HEK293 (cell line): ENCODE measurements around the gene SLC26A4.
A peak's percentile ranks its signal among the peaks of the same experiment; 100 is the strongest.

Source experiments
- CTCF ChIA-PET: fragments of 350-600 bp; formaldehyde crosslinking; extraction: SDS; loops from one replicate; lab custom pipeline; 2021; ENCODE audit warnings: antibody characterized with exemption; lab: Yijun Ruan, JAX
- POLR2A ChIA-PET: fragments of 300-600 bp; formaldehyde crosslinking; extraction: SDS; loops from one replicate; lab custom pipeline; 2020; ENCODE audit warnings: antibody characterized with exemption, inconsistent platforms; lab: Yijun Ruan, JAX
- H3K27ac ChIP-seq: fragments of 200-500 bp; sonication (Bioruptor generic); 2 replicates; pipeline ENCODE4 v1.5.1; 2014; ENCODE audit warnings: low read depth, low read length, control low read depth, inconsistent platforms; ENCODE audit errors: extremely low read depth
- H3K36me3 ChIP-seq, 2 experiments: fragments of 200-500 bp in 1 of 2; sonication (Bioruptor generic) in 1 of 2; 1 replicate in 1 of 2; 2 replicates in 1 of 2; pipeline ENCODE4 v1.5.1; 2014 to 2017; ENCODE audit warnings: inconsistent platforms in 2 of 2, low read length in 2 of 2; ENCODE audit not compliant: control insufficient read depth in 2 of 2, insufficient read depth in 1 of 2
- H3K4me1 ChIP-seq: fragments of 200-500 bp; sonication (Bioruptor generic); 2 replicates; pipeline ENCODE4 v1.5.1; 2014; ENCODE audit warnings: mild to moderate bottlenecking, low read length, inconsistent platforms; ENCODE audit not compliant: control insufficient read depth, insufficient read depth
- H3K4me3 ChIP-seq: 2 replicates; pipeline ENCODE4 v1.5.1; 2011; ENCODE audit warnings: low read depth, mild to moderate bottlenecking, control low read depth, low read length, moderate library complexity
- H3K9me3 ChIP-seq: fragments of 200-500 bp; sonication (Bioruptor generic); 2 replicates; pipeline ENCODE4 v1.5.1; 2014; ENCODE audit warnings: low read depth, low read length, inconsistent platforms; ENCODE audit not compliant: control insufficient read depth, insufficient read depth
- BCL11A ChIP-seq: fragments of 450-650 bp; formaldehyde crosslinking; IDR thresholded peaks from 2 replicates; pipeline ENCODE4 v1.5.1; 2016; ENCODE audit warnings: low read depth, missing biosample characterization, missing genetic modification characterization
- GLIS2 ChIP-seq: fragments of 450-650 bp; formaldehyde crosslinking; IDR thresholded peaks from 2 replicates; pipeline ENCODE4 v1.5.1; 2016; ENCODE audit warnings: missing biosample characterization, missing genetic modification characterization
- KLF8 ChIP-seq: fragments of 450-650 bp; formaldehyde crosslinking; IDR thresholded peaks from 2 replicates; pipeline ENCODE4 v1.5.1; 2016; ENCODE audit warnings: missing biosample characterization, missing genetic modification characterization
- OVOL3 ChIP-seq: fragments of 450-650 bp; formaldehyde crosslinking; IDR thresholded peaks from 2 replicates; pipeline ENCODE4 v1.5.1; 2016; ENCODE audit warnings: missing biosample characterization, missing genetic modification characterization
- REST ChIP-seq: fragments of 450-650 bp; formaldehyde crosslinking; IDR thresholded peaks from 2 replicates; pipeline ENCODE4 v1.5.1; 2016; ENCODE audit warnings: missing biosample characterization, missing genetic modification characterization
- SCRT2 ChIP-seq: fragments of 450-650 bp; formaldehyde crosslinking; IDR thresholded peaks from 2 replicates; pipeline ENCODE4 v1.5.1; 2016; ENCODE audit warnings: missing biosample characterization, missing genetic modification characterization
- ZBTB6 ChIP-seq: fragments of 450-650 bp; formaldehyde crosslinking; IDR thresholded peaks from 2 replicates; pipeline ENCODE4 v1.5.1; 2017; ENCODE audit warnings: missing biosample characterization, missing genetic modification characterization
- ZFP3 ChIP-seq: fragments of 450-650 bp; formaldehyde crosslinking; IDR thresholded peaks from 2 replicates; pipeline ENCODE4 v1.5.1; 2016; ENCODE audit warnings: low read depth, missing biosample characterization, missing genetic modification characterization
- ZNF133 ChIP-seq: fragments of 450-650 bp; formaldehyde crosslinking; IDR thresholded peaks from 2 replicates; pipeline ENCODE4 v1.5.1; 2016; ENCODE audit warnings: missing biosample characterization, missing genetic modification characterization
- ZNF140 ChIP-seq: fragments of 450-650 bp; formaldehyde crosslinking; IDR thresholded peaks from 2 replicates; pipeline ENCODE4 v1.5.1; 2016; ENCODE audit warnings: missing biosample characterization, missing genetic modification characterization
- ZNF18 ChIP-seq: fragments of 450-650 bp; formaldehyde crosslinking; IDR thresholded peaks from 2 replicates; pipeline ENCODE4 v1.5.1; 2016; ENCODE audit warnings: missing biosample characterization, missing genetic modification characterization
- ZNF2 ChIP-seq: fragments of 450-650 bp; formaldehyde crosslinking; IDR thresholded peaks from 2 replicates; pipeline ENCODE4 v1.5.1; 2016; ENCODE audit warnings: missing biosample characterization, missing genetic modification characterization
- ZNF214 ChIP-seq: fragments of 450-650 bp; formaldehyde crosslinking; IDR thresholded peaks from 2 replicates; pipeline ENCODE4 v1.5.1; 2017; ENCODE audit warnings: missing biosample characterization, mild to moderate bottlenecking, missing genetic modification characterization, borderline replicate concordance
- ZNF23 ChIP-seq: fragments of 450-650 bp; formaldehyde crosslinking; IDR thresholded peaks from 2 replicates; pipeline ENCODE4 v1.5.1; 2016; ENCODE audit warnings: missing biosample characterization, missing genetic modification characterization, borderline replicate concordance
- ZNF280C ChIP-seq: fragments of 450-650 bp; formaldehyde crosslinking; IDR thresholded peaks from 2 replicates; pipeline ENCODE4 v1.5.1; 2016; ENCODE audit warnings: missing biosample characterization, missing genetic modification characterization
- ZNF416 ChIP-seq: fragments of 450-650 bp; formaldehyde crosslinking; IDR thresholded peaks from 2 replicates; pipeline ENCODE4 v1.5.1; 2016; ENCODE audit warnings: missing biosample characterization, missing genetic modification characterization
- ZNF48 ChIP-seq: fragments of 450-650 bp; formaldehyde crosslinking; IDR thresholded peaks from 2 replicates; pipeline ENCODE4 v1.5.1; 2016; ENCODE audit warnings: missing biosample characterization, missing genetic modification characterization
- ZNF513 ChIP-seq: fragments of 450-650 bp; IDR thresholded peaks from 2 replicates; pipeline ENCODE4 v1.5.1; 2018; ENCODE audit warnings: missing biosample characterization, missing genetic modification characterization
- ZNF624 ChIP-seq: fragments of 450-650 bp; formaldehyde crosslinking; IDR thresholded peaks from 2 replicates; pipeline ENCODE4 v1.5.1; 2017; ENCODE audit warnings: missing biosample characterization, missing genetic modification characterization
- ZNF658 ChIP-seq: fragments of 450-650 bp; formaldehyde crosslinking; IDR thresholded peaks from 2 replicates; pipeline ENCODE4; 2016; ENCODE audit warnings: missing biosample characterization, missing genetic modification characterization
- ZSCAN16 ChIP-seq: fragments of 450-650 bp; formaldehyde crosslinking; IDR thresholded peaks from 2 replicates; pipeline ENCODE4 v1.5.1; 2016; ENCODE audit warnings: missing biosample characterization, missing genetic modification characterization
- ZXDB ChIP-seq: fragments of 450-650 bp; formaldehyde crosslinking; IDR thresholded peaks from 2 replicates; pipeline ENCODE4 v1.5.1; 2016; ENCODE audit warnings: missing biosample characterization, missing genetic modification characterization

SLC26A4 gene

GRCh38 chr7:107614425-107614824 is 46.2 kb upstream of the SLC26A4 start (continued):
- TF ChIP-seq ZNF18 (tag by site-specific recombination), result 0 out of 2 replicates have a peak, but pooled peaks have one; percentile 12

GRCh38 chr7:107615910-107616680 is 44.5 kb upstream of the SLC26A4 start:
- TF ChIP-seq ZSCAN16 (no peak), ZNF133 (no peak), ZNF513 (tag by site-specific recombination) (no peak), ZNF214 (no peak), ZNF48 (tag by site-specific recombination) (no peak), KLF8 (no peak), ZNF658 (tag by site-specific recombination) (no peak), ZNF2 (tag by site-specific recombination) (no peak), REST (tag by site-specific recombination) (no peak), ZNF23 (tag by site-specific recombination) (no peak), ZNF280C (no peak), ZNF140 (tag by site-specific recombination) (no peak)
- no peaks in the 10 kb centered on the region for H3K9me3 ChIP-seq
- ChIA-PET CTCF (interaction anchor here (0.6 kb wide), 1 partner anchor 123 kb away, joined by 3 read pairs; no protein-coding TSS in a partner anchor), POLR2A (no interaction called here)
- no peak overlapping the region for H3K4me3 ChIP-seq
- H3K4me1 ChIP-seq, result no peaks in the 10 kb centered on the region
- H3K27ac ChIP-seq, result no peak overlapping the region
- H3K36me3 ChIP-seq, result peaks cover 3 to 6% of the 10 kb centered on the region in 2 experiments

- Histone ChIP-seq H3K4me1 (no peaks in the 10 kb centered on the region), H3K27ac (no peak overlapping the region), H3K9me3 (no peaks in the 10 kb centered on the region), H3K4me3 (no peak overlapping the region), H3K36me3 (no peaks in the 10 kb centered on the region)
- ChIA-PET POLR2A (no interaction called here), CTCF (no interaction called here)
- TF ChIP-seq ZXDB (no peak), ZFP3 (tag by site-specific recombination) (no peak), GLIS2 (tag by site-specific recombination) (no peak), SCRT2 (peak; percentile 64), ZNF624 (tag by site-specific recombination) (no peak), ZBTB6 (no peak), BCL11A (tag by site-specific recombination) (no peak), OVOL3 (tag by site-specific recombination) (no peak), ZNF416 (no peak)
Measured at GRCh38 chr7:107622429-107622828, 38.2 kb upstream of the SLC26A4 start.
